HG03280 (cell line): ENCODE data around the gene UNC5C.

ENCODE experiments used
- ATAC-seq: cut with Tn5 transposase; IDR thresholded peaks from one replicate; pipeline ENCODE4 v1.9.1; 2021; ENCODE audit warnings: mild to moderate bottlenecking, moderate library complexity; ENCODE audit not compliant: unreplicated experiment

The UNC5C gene

DNA sequence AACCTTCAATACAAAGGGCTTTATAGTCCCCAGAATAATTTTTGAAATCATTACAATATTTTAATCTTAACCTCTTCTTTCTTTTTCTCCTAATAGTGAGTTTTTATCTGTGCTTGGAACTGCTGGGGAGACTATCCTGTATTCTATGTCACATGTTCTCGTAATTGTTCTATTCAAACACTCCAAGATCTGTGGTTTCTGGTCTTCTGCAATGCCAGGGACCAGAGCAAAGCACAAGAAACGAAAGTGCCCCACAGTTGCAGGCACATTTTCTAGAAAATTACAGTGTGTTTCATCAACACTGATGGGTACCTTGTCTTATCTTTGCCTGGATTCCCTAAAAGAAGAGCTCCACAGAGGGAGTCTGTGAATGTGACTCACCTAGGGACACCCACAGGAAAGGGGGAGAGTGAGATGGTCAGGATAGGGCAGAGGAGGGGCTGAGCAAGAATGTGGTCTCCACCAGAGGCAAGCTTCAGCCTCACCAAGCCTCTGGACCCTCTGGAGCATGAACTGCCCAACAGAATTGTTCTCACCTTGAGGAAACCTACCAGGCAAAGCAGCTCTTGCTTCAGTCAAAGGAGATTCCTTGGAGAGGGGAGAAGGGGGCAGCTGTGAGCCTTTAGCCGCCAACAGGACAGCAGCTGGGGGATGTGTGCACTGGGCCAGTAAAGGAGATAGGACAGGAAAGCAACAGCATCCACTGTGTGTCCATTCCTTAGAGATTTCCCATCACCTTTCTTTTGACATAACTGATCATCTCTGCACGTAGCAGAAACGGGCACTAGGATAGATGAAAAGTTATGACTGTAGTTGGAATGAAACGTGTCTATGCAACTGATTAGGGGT lies 25.9 kb downstream of the UNC5C start:
- ATAC-seq, result no peak

DNA sequence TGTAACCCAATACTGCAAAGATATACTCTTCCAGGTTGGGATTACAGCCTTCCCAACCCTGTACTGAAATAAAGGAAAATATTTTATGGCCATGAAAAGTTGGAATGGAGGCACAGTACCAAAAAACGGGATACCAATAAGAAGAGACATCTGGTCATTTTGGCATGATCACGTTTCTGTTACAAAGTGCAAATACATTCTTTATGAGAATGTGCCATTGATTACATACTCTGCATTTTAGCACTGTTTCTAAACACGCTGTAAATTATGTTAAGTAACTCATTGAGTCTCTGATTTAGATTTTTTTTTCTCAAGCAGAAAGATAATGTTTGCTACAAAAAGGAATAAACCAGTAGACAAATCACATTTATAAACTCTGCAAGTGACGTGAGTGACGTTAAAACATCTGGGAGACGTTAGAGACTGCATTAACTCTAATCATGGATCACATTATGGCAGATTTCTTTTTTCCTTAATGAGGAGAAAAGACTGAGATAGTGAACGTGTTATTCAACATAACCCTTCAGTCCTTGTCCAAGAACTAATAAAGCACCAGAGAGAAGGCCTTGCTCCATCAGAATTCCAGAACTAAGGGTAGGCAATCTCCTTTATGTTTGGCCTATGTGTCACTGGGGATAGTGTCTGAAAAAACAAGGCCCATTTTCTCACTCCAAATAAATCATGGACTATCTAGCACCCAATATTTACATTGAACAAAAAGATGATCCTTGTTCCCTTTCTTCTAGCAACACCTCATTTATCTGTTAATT lies 31.0 kb downstream of the UNC5C start:
- no peak for ATAC-seq

DNA sequence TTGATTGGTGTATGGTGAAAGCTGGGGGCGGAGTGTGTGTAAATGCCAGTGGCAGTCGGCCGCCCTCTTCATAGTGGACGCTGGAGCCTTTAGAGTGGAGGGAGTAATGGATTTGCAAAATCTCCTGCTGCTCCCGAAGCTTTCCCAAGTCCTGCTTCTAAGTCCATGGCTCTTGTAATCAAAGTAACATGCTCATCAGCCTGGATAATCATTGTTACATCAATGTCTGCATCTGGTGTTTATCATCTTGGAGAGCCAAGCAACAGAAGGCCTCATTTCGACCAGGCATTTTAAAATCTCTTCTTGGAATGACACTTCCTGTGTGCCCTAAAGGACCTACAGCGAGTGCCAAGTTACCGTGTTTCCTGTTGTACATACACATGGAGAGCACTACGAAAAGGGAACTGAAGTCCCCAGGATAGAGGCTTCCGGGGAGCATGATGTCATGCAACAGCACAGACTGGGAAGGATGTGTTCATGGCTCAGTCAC lies 32.2 kb downstream of the UNC5C start:
- no peak for ATAC-seq

DNA sequence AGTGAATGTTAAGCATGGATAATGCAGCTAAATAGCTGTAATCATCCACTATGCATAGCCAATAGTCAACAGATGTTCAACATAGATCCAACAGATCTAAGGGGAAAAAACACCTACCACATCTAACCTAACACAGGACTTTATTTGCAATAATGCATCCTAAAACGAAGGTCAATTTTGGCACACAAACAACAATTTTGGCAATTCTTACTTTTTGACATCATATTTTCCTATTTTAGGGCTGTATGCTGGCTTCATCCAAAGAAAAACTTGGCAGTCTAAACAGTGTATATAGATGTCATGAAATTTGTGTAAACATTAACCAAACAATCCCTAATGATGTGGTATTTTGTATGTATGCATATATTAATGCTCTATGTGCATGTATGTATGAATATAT lies 33.2 kb downstream of the UNC5C start:
- no peak for ATAC-seq

DNA sequence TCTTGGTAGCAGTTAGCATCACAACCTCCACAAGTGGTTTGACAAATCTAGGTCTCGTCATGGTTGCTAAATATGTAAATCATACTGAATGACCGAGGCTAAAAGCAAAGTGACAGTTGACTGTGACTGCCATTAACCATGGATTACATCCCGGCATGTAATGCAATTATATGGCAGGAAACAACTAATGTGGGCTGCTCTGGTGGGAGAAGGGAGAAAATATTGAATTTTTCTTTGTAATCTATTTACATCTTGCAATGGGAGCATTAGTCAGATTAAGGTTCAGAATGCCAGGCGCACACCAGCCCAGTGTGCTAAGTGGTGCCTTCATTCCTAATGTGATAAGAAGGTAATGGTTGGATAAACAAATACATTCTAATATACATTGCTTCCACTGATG lies 35.8 kb downstream of the UNC5C start:
- no peak for ATAC-seq

DNA sequence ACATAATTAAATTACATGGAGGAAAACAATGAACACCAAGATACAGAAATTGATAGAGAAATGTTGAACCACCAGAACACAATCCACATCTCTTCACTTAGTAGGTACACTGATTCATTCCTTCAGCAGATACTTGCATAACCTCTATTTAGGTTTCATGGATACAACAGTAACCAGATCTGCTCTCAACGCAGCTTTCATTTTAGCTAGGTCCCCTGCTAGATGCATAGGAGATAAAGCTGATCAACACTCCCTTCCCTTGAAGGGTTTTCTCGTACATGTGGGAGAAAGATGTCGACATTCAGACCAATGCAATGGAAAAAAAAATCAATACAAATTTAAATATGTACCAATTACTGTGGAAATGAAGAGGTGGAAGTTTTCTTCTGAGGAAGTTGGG lies 37.3 kb downstream of the UNC5C start:
- no peak for ATAC-seq

DNA sequence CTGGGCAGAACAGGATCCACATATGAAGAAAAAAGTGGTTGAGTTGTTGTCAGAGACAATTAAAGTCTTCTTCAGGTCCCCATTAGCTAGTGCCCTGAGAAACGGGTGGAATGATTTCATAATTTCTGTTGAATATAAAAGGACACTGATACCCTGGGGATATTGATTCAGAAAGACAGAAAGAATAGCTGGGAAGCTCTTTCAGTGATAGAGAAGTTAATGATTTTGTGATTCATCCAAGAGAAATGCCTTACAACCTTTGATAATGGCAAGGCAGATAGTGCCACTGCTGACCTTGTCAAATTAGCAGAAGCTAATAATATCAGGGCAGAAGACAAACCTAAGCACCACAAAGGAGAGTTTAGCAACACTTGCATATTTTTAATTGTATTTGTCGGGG lies 37.9 kb downstream of the UNC5C start:
- ATAC-seq, result no peak

DNA sequence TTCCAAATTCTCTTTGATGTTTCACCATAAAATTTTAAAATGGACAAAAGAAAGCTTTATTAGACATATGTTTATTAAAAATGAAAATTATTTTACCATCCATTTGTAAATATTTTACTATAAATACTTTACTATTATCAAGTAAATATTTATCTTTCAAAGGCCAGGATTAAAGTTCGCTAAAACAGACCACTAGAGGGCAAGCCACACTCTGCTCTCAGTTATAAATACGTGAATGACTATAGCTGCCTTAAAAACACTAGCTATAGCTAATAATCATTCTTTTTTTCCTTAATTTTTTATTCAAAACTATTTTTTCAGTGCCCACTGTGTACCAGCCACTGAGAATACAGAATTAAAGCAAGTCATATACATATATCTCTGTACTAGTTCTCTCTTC lies 38.6 kb downstream of the UNC5C start:
- no peak for ATAC-seq

DNA sequence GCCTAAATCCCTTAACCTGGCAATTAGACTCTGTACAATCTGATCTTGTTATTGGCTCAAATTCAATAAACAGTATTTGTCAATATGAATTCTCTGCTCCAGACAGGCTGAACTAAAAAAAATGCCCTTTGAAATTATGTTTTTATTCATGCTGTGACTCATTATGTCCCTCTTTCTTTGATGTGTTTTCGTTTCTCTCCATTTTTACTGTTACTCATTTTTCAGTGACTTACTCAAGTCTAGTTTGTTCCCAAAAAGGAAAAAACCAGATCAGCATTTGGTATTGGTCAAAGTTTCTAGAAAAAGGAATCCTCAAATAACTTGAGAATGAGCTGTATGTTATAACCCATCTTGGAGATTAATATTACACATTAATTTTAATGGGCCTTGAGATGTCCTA lies 40.4 kb downstream of the UNC5C start:
- ATAC-seq, result no peak

DNA sequence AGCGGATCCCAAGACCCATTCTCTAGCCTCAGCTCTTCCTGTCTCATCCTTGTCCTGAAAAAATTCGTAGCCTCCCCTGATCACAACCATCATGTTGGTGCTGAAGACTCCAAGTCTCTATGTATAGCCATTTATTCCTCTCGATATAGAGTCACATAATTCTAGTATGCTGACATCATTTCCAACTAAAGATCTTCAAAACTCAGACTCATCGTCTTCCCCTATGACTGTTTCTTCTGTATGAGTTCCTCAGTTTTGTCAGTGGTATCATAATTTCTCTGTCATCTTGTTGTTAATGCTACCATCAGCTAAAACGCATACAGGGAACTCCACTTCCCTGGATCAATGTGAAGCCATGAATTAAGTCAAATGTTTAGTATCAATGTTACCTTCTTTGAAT lies 41.2 kb downstream of the UNC5C start:
- ATAC-seq, result no peak

DNA sequence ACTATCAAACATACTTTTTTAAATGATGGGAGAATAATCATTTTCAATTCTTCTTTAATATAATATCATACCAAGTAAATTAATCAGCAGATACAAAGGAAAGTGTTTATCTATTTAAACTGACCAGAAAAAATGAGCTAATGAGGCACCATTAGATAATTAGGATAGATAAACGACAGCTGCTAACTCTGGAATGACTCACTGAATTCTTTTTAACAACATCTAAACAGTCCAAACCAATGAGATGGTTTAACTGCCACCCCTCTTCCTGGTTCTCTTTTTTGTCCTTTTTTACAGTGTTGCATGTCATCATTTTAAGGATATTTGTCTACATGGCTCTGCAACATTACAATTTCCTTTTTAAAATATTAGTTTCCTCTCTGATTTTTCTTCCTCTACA lies 41.6 kb downstream of the UNC5C start:
- ATAC-seq, result no peak

DNA sequence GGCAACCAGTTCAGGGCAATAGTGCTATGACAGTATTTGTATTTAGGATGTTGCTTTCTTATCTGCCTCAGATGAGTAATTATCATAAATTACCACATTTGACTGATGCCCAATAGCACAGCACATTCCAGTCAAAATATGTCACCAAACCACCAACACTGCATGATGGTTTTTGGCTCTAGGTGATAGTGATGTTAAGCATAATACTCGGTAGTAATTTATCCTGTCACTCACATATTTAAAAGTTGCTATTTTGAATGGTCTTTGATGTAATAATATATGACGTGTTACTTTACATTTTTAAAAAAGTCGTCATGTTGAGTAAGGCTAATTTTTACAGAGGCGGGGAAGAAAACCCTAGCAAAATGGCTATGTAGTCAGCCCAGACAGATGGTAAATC lies 42.5 kb downstream of the UNC5C start:
- ATAC-seq, result no peak

DNA sequence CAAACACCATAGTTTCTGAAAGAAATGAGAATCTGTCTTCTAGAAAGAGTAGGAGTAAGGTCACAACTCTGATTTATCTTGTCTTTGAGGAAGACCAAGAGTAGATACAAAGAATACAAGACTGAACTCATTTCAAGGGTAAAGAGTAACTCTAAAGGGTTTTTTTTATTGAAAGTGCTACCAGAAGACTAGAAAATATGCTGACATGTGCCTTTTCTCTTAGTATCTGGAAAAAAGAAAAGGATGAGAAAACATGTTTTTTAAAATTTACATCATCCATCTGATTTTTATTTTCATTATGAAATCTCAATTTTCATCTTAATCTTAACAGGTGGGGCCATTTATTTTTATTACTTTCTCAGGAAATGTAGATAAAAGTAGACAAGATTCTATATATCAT lies 43.0 kb downstream of the UNC5C start:
- ATAC-seq, result no peak

DNA sequence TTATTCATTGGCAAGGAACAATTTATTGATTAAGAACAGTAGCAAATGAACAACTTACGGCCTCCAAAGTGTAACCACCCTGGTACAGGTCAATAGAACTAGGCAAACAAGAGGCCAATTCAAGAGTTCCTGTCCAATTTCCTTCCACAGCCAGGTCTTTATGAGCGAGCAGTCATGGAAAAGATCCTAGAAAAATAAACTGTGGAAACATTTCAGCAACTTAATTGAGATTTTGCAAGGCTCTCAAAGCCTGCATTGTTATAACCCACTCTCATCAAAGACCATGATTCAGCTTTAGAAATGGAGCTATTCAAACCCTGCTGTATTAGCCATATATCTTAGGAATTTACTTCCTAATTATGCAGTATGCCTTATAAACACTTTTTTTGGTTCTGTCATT lies 43.6 kb downstream of the UNC5C start:
- ATAC-seq, result no peak

DNA sequence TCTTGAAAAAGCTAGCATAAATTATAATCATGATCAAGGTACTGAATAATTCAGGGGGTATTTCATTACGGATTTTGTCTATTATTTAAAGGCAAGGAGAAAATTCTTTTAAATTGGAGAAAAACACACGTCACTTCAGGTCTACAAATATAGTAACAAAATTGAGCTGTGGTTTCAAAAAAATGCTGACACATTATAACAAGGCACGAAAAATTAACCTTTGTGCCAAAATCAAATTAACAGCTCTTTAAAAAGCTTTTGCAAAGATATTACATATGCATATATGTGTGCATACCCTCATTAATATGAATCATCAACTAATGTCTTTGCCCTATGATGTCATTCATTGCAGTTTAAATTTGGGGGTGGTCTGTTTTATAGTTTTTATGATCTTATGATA lies 44.3 kb downstream of the UNC5C start:
- no peak for ATAC-seq

DNA sequence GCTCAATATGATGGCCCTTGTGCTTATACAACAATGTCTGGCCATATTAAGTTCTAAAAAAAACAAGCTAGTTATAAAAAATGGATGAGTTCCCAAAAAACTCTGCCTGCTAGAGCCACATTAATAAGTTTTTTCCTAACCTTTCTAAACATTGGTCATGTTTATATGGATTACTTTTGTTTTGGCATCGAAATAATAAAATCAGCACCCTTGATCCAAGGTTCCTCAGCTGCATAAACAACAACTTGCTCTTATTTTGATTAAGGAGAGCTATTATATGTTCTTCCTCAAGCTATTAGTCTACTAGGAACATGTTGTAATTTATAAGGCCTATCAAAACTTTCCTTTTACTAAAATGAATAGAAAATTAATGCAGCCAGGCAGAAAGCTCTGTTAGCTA lies 48.4 kb downstream of the UNC5C start:
- ATAC-seq, result no peak

DNA sequence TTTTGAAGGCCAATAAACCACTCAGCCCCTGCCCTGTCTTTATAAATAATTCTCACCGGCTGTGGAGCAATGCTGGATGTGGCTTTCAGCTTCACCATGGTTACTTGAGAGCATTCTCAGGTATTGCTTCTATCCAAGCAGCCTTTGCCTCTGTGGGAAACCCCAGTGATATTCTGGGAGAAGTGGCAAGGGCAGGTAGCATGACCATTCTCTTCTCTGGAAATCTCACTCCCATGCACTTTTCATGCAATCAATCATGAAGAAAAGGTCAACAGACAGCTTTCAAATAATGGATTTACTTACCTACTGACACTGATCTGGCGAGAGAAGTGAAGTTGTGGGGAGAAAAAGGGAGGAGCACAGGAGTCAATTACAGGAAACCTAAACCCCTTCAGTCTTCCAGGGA lies 49.5 kb downstream of the UNC5C start:
- ATAC-seq, result no peak

DNA sequence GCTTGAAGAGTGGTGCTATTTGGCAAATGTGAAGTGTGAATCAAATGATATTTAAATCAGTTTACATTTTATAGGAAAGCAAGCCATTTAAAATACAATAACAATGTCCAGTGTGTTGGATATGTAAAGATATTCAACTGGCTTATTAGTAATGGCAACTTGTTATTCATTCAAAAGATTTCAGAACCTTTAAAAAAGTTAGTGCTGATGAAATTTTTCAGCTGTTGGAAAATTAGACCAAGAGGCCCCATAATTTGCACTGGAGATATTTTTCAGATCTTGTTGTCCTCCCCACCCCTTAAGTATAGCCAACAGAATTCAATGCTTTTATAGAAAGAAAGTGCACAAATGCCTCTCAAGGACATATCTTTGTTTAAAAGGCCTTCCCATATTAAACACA lies 54.6 kb downstream of the UNC5C start:
- no peak for ATAC-seq

DNA sequence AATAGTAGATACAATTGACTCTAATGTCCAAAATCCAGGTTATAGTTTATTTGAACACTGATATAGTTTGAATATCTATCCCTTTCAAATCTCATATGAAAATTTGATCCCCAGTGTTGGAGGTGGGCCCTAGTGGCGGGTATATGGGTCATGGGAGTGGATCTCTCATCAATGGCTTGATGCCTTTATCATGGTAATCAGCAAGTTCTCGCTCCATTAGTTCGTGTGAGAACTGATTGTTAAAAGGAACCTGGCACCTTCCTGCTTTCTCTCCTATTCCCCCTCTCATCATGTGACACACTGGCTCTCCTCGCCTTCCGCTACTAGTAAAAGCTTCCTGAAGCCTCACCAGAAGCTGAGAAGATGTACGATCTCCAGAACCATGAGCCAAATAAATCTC lies 70.1 kb downstream of the UNC5C start:
- no peak for ATAC-seq

DNA sequence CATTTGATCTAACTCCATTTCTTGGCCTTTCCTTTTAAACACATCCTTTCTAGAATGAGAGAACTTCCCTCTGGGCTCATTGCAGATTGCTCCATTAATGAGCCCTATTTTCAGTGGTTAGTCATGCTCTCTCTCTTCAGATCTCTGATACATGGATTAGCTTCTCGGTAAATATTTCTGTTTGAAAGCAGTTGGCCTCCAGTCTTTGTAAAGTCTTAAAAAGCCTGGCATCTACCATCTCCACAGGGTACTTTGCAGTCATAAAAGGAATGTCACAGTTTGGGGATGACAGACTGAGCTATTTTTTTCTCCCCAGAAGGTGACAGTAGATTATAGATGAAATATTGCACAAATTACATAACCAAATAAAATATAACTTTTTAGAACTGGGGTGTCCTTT lies 72.7 kb downstream of the UNC5C start:
- no peak for ATAC-seq

DNA sequence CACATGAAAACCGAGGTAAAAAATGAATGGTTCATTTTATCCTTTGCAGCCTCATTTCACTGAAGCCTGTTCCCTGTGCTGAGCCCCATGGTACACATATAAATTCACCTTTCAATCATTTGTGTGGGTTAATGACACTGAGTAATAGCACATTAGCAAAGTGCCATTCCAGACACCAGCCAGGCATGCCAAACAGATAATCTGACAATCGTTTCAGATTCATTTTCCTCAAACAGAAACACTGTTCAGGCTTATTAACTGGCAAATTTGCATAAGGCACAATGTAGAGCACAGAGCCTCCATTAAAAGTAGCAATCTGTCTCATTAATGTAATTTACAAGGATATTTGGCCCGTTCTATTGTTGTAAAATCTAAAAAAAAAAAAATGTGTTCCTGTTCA lies 76.2 kb downstream of the UNC5C start:
- ATAC-seq, result no peak

DNA sequence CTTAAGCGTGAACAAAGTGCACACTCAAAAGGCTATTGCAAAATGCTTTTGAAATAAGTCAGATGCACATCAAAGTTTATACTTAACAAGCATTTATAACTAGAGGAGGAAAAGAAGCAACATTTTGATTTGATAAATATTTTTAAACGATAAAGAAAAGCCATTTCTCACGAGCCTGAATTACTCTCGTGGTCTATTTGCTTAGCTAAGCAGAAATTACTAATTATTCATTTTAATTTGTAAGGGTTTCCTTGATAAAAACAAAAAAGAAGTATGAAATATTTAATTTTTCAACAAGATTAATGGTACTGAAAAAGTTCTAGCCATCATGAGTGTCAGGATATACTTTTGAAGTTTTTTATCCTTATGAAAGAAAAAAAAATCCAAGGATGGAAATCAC lies 78.2 kb downstream of the UNC5C start:
- ATAC-seq, result no peak
